Gastroesophageal sphincter (tissue), 3 donors: ENCODE measurements around the gene SOX4.

Source experiments
- CTCF ChIP-seq, 4 experiments: fragments of 200-600 bp in 2 of 4; fragments of 450-650 bp in 2 of 4; sonication (generic) in 1 of 4; IDR thresholded peaks; one replicate each; pipeline ENCODE4 v1.5.1; 2017 to 2019; ENCODE audit warnings: antibody characterized with exemption in 4 of 4, mild to moderate bottlenecking in 2 of 4, moderate library complexity in 2 of 4
- POLR2A ChIP-seq, 2 donors: fragments of 450-650 bp; IDR thresholded peaks; one replicate each; pipeline ENCODE4 v1.6.1; 2017; ENCODE audit warnings: antibody characterized with exemption in 2 of 2, mild to moderate bottlenecking in 2 of 2, moderate library complexity in 1 of 2
- POLR2AphosphoS5 ChIP-seq: sonication (generic); formaldehyde crosslinking; IDR thresholded peaks from one replicate; pipeline ENCODE4 v1.6.1; 2017; ENCODE audit warnings: antibody characterized with exemption

- TF ChIP-seq CTCF (IDR thresholded peaks at IDR 0.05) (no peak), POLR2A (IDR thresholded peaks at IDR 0.05) (no peak), POLR2AphosphoS5 (no peak)
Observed at GRCh38 chr6:21599051-21599696, 5.6 kb downstream of the SOX4 start.
